HAP-1 (cell line): Measurements from ENCODE around the gene EHF.
"Not testable (repeated sequence)": the region's sequence is repeated elsewhere in the genome, so short reads cannot be mapped to it uniquely, and the experiment has no call there.

Experiments
- DNase-seq, 2 experiments: peaks; one replicate each; pipeline ENCODE4 v3.0.0-alpha.2; 2016 to 2020; ENCODE audit warnings: low spot score in 2 of 2
- H3K27me3 ChIP-seq: fragments of 250-450 bp; sonication (Bioruptor Pico); 2 replicates; pipeline ENCODE4 v1.5.1; 2020; ENCODE audit warnings: low read depth, mild to moderate bottlenecking, moderate library complexity
- H3K36me3 ChIP-seq: fragments of 250-450 bp; sonication (Bioruptor Pico); replicated peaks from 2 replicates; pipeline ENCODE4 v1.5.1; 2020; ENCODE audit warnings: mild to moderate bottlenecking
- H3K4me1 ChIP-seq: fragments of 250-450 bp; sonication (Bioruptor Pico); 2 replicates; pipeline ENCODE4 v1.5.1; 2020; ENCODE audit warnings: mild to moderate bottlenecking
- H3K4me3 ChIP-seq: fragments of 250-450 bp; sonication (Bioruptor Pico); 2 replicates; pipeline ENCODE4 v1.5.1; 2020; ENCODE audit warnings: mild to moderate bottlenecking, moderate library complexity
- H3K9me3 ChIP-seq: fragments of 250-450 bp; sonication (Bioruptor Pico); 2 replicates; pipeline ENCODE4 v1.5.1; 2020; ENCODE audit warnings: mild to moderate bottlenecking, moderate library complexity
- in situ Hi-C: fragments of 300-500 bp; cut with MboI; formaldehyde crosslinking; loops from 3 replicates; pipeline ENCODE4 v1.14.3; 2020; ENCODE audit warnings: low sequenced_read_pairs, inconsistent platforms, mixed read lengths

EHF gene

GRCh38 chr11:34683396-34683795, 62.5 kb downstream of the EHF start:
- Histone ChIP-seq H3K27me3 (no peaks in the 10 kb centered on the region), H3K4me3 (no peak overlapping the region), H3K9me3 (no peaks in the 10 kb centered on the region), H3K36me3 (no peaks in the 10 kb centered on the region), H3K4me1 (peaks cover 10% of the 10 kb centered on the region)
- DNase-seq, result peak in 1 of 2 experiments; percentile 23
- in situ Hi-C loops, result no loop called here

DNA sequence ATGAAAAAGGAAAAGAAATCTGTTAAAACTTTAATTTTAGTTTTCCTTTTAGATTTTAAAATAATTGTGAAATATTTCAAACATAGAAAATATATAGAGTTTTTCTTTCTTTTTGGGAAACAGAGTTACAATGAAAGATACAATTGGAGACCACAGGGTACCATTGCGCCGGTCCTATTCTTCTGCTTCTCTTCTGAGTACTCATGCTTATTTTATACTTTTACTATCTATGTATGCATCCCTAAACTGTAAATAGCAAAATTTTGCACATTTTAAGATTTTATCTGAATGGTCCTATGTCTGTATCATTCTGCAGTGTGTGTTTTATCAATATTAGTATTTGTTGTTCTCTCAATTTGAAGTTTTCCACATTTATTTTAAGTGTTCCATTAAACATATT, 65.0 kb downstream of the EHF start:
- no peaks in the 10 kb centered on the region for H3K27me3 ChIP-seq
- in situ Hi-C loops, result no loop called here
- H3K4me3 ChIP-seq, result no peak overlapping the region
- H3K36me3 ChIP-seq, result no peaks in the 10 kb centered on the region
- DNase-seq, result no peak
- no peaks in the 10 kb centered on the region for H3K9me3 ChIP-seq
- peaks cover 10% of the 10 kb centered on the region for H3K4me1 ChIP-seq

- DNase-seq, H3K9me3 ChIP-seq, H3K27me3 ChIP-seq, H3K4me3 ChIP-seq, H3K36me3 ChIP-seq, in situ Hi-C loops, H3K4me1 ChIP-seq: not testable (repeated sequence)
Measured at GRCh38 chr11:34692299-34692698, 71.4 kb downstream of the EHF start.

- Histone ChIP-seq H3K9me3 (no peaks in the 10 kb centered on the region), H3K4me1 (no peaks in the 10 kb centered on the region), H3K27me3 (no peaks in the 10 kb centered on the region), H3K36me3 (no peaks in the 10 kb centered on the region), H3K4me3 (no peak overlapping the region)
- in situ Hi-C loops, result no loop called here
- DNase-seq, result no peak
Measured at GRCh38 chr11:34696862-34697261, 76.0 kb downstream of the EHF start.

GRCh38 chr11:34706709-34707461, 86.0 kb downstream of the EHF start:
- Histone ChIP-seq H3K4me1 (no peaks in the 10 kb centered on the region), H3K9me3 (peaks cover 3% of the 10 kb centered on the region; the same call in 1 of the 2 replicates), H3K4me3 (no peak overlapping the region), H3K27me3 (peaks cover 3% of the 10 kb centered on the region; the same call in 1 of the 2 replicates), H3K36me3 (no peaks in the 10 kb centered on the region)
- no peak for DNase-seq
- in situ Hi-C loops, result no loop called here

- in situ Hi-C loops, result no loop called here
- Histone ChIP-seq H3K27me3 (peaks cover 3% of the 10 kb centered on the region; the same call in 1 of the 2 replicates), H3K4me1 (no peaks in the 10 kb centered on the region), H3K36me3 (no peaks in the 10 kb centered on the region), H3K9me3 (peaks cover 3% of the 10 kb centered on the region; the same call in 1 of the 2 replicates), H3K4me3 (no peak overlapping the region)
- DNase-seq, result no peak
Measured at GRCh38 chr11:34707462-34707840, 86.6 kb downstream of the EHF start.
